GM10847 (cell line): ENCODE data around the gene SPRED2.

Source experiments
- POLR2A ChIP-seq: IDR thresholded peaks from 2 replicates; pipeline ENCODE4 v1.6.1; 2011; ENCODE audit not compliant: insufficient read length; ENCODE audit errors: extremely low read depth

Gene SPRED2

DNA sequence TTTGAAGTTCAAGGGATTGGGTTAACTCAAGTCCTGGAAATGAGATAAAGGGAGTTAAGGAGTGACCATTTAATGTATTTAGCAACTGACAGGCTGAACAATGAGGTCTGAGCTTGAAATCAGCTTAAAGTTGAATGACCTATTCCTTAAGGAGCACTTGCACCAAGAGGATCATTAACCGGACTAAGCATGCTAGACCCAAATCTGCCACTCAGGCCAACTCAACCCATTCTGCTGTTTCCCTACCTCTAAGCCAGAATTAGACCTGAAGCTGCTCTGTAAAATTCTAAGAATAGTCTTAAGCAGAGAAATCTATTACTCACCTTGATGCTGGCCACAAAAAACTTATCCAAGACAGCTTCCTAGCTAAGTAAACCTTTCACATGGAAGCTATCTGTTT lies 59.8 kb downstream of the SPRED2 start:
- TF ChIP-seq POLR2A, result no peak

DNA sequence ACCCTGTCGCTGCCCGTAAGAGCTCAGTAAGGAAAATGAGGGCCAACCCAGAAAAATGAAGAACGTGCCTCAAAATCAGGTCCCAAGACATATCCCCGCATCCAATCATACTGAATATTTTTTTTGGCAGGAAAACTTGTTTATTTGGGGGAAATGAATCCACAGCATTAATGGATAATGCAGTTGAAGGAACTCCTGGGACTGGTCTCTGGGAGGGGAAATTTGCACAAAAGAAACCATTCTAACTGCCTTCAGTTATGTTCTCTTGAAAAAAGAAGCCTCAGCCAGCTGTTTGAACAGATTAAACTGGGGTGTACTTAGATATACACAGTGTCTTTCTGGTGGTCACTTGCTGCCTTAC lies 61.3 kb downstream of the SPRED2 start:
- TF ChIP-seq POLR2A, result no peak

DNA sequence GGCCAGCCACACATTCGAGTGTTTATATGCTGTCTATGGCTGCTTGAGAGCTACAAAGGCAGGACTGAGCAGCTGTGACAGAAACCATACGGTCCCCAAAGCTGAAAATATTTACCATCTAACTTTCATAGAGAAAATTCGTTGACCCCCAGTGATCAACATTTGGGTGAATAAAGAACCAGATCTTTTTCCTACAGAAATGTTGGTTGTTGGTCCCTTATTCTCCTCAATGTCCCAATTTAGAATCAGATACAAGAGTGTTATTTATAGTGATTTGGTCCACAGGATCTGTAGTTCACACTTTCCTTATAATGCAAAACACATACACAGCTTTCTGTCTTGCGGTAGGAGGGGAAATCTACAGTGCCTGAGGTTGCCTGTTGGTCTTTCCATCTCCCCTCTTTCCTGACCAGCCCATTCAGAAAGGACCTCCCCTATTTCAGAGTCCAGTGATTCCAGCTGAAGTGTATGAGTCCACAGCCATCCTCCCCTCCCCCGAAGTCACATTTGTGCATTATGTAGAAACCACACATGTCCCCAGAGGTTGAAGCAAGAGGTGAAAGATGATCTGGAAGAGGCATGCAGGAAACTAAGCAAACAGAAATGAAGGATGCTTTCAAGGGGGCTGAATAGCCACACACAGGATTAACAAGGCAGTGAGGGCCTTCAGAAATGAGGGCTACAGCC lies 61.9 kb downstream of the SPRED2 start:
- no peak for TF ChIP-seq POLR2A

DNA sequence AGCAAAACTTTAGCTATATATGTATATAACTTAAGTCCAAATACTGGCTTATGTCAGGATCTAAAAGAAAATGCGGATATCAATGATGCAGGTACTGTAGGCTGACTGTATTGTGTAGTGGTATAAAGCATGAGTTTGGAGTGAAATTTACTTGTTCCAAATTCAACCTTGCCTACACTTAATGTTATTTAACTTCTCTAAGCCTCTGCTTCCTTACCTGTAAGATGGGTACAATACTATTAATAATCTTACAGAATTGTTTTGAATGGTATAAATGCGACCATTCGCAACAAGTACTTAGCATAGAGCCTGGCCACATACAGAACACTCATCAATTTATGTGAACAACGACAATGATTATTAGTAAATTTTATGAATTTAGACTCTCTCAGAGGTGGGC lies 62.4 kb downstream of the SPRED2 start:
- TF ChIP-seq POLR2A, result no peak

DNA sequence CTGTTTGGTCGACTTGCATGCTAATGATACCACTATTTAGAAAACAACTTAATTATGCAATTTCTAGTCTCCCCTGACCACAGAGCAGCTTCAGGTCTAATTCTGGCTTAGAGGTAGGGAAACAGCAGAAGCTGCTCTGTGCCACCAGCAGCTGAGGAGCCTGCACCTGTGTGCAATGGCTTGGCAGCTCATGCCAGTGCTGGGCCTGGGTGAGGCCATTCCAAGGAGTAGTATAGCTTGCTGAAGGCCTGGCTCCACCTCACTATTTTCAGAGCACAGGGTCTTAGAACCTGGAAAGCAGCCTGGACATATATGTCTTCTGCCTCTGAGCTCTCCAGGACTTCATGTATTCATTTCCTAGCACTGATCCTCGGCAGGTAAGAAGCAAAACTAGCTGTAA lies 62.8 kb downstream of the SPRED2 start:
- TF ChIP-seq POLR2A, result no peak

- TF ChIP-seq POLR2A, result no peak
These were observed 63.9 kb downstream of the SPRED2 start for GRCh38 chr2:65368468-65368867.

GRCh38 chr2:65367524-65367923 lies 64.9 kb downstream of the SPRED2 start:
- no peak for TF ChIP-seq POLR2A

DNA sequence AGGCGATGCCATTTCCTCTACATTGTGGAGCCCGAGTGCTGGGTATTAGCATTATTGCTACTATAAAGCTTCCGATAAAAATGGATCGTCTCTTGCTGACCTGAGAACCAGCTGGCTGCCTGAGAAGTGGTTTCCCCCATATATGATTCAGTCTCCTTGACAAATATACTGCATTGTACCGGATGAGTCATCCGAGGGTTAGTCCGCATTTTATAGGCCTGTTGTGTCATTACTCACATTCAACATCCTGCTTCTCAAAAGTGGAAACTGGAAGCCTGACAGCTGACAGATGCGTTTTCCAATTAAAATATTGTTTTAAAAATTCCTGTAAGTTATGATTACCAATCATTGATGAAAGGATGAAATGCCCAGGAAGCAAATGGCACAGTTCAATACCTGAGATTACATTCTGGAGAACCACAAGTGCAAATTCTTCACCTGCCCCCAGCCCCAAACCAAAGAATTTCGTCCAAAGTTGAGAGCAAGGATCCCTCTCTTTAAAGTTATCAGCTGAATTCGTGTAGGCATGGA lies 65.7 kb downstream of the SPRED2 start:
- TF ChIP-seq POLR2A, result no peak

DNA sequence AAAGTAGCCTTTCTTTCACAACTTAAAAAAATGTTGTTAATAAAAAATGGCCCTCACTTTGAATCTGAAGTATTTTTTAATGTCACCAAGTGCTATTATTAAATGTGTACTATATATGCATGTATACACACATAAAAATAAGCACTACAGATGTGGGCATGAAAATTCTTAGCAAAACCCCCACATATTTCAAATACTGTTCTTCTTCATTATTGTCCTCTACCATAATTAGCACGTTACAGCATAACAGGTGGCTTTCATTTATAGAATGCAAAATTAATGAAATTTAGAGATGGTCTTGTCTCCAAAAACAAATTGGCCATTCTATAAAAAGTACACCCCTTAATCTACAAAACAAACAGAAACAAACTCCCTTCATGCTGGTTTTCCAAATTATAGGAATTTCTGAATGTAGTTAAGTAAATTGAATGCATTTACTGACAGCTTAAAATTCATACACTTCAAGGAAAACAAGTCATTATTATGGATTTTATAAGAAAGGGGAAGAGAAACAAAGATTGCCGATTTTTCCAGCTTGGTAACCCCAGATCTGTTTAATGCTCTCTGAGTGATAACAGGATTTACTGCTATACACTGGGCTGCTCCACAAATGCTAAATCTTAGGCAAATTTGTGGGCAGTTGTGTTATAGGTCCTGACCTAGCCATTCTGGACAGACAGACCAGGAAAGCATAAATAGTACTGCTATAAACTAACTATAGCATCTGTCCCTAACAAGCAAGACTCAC lies 67.2 kb downstream of the SPRED2 start:
- TF ChIP-seq POLR2A, result no peak

DNA sequence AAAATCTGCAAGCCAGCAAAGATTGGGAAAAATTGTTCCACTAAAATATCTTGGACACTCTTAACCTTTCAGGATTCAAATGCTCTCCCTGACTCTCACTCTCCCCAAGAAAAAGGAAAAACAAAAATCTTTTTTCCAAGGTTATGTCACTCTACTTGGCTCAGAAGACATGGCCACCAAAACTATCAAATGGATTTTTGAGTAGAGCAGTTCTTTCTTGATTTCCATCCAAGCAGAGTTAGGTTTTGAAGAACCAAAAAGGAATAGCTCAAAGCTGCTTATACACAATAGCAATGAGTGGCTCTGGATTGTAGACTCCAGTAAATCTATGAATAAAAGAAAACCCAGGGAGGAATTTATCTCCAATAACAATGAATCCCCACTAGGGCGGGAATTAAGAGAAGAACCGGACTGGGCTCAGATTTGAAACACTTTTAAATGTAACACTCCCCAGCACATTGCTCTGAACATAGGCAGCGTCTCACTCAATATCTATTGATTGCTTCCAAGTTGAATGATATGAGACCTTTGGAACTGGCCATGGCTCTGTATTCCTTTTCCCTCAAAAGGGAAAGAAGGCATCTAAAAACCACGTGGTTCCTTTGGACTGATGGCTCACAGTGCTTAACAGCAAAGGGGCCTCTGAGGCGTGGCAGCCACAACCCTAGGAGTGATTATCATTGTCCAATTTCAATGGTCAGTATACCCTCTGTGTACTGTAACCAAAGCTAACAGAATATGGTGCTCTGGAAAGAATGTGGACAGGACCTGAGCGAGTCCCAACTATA lies 68.3 kb downstream of the SPRED2 start:
- no peak for TF ChIP-seq POLR2A

GRCh38 chr2:65361623-65362022 lies 70.8 kb downstream of the SPRED2 start:
- no peak for TF ChIP-seq POLR2A

- TF ChIP-seq POLR2A, result no peak
These were observed 72.0 kb downstream of the SPRED2 start for GRCh38 chr2:65360441-65360840.

- TF ChIP-seq POLR2A, result no peak
These were observed 73.6 kb downstream of the SPRED2 start for GRCh38 chr2:65358678-65359400.

DNA sequence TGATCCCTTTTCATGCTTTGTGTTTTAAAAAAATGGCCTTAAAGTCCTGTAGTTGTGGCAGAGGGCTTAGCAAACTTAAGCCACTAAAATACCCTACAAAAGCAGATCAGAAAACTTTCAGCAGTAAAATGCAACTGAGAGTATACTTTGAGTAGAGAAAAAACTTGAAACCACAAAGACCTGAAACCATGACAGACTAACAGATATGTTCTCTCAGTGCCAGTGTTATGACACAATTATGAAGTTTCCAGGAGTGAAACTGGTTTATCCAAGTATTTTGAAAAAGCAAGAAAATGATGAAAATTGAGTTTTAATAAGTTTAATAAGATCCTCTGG lies 74.5 kb downstream of the SPRED2 start:
- no peak for TF ChIP-seq POLR2A

GRCh38 chr2:65357095-65357958 lies 75.1 kb downstream of the SPRED2 start:
- no peak for TF ChIP-seq POLR2A
